GM19351 (cell line): ENCODE measurements around the gene GKN1.

Experiments
- ATAC-seq: cut with Tn5 transposase; IDR thresholded peaks from one replicate; pipeline ENCODE4 v1.9.1; 2021; ENCODE audit warnings: mild to moderate bottlenecking, moderate library complexity; ENCODE audit not compliant: unreplicated experiment

The GKN1 gene, protein sequence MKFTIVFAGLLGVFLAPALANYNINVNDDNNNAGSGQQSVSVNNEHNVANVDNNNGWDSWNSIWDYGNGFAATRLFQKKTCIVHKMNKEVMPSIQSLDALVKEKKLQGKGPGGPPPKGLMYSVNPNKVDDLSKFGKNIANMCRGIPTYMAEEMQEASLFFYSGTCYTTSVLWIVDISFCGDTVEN

GRCh38 chr2:68974251-68974650, at the start of gene GKN1:
Gene GKN1 (plus strand): TSS chr2:68974636. CDS start chr2:68974678, 42 bp downstream.
- ATAC-seq, result no peak

DNA sequence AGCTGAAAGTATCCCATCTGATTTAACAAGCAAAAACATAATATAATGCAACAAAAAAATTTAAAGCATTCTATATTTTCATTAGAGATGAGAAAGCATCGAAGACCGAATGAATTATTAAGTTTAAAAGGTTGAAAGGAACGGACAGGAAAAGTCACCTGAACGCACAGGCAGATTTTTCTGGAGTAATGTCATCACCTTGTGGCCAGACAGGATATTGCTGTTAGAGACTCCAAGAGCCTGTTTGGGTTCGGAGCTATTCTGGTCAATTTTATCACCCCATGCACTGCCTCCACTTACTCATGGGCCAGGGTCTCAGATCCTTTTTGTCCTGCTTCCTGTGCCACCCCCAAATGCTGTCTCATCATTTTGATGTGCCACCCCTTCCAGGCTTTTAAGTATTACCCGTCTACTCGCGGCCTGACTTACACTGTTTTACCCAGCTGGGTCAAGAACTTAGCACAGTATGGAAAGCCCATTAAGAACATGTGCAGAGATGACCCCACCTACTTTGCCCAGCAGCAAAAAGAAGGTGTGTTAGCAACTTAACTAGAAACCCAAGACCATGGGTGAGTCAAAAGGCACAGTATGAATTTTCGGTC, 49.0 kb upstream of the GKN1 start:
- ATAC-seq, result peak; percentile 73

- ATAC-seq, result no peak
Measured at GRCh38 chr2:68926796-68927195, 47.6 kb upstream of the GKN1 start.

DNA sequence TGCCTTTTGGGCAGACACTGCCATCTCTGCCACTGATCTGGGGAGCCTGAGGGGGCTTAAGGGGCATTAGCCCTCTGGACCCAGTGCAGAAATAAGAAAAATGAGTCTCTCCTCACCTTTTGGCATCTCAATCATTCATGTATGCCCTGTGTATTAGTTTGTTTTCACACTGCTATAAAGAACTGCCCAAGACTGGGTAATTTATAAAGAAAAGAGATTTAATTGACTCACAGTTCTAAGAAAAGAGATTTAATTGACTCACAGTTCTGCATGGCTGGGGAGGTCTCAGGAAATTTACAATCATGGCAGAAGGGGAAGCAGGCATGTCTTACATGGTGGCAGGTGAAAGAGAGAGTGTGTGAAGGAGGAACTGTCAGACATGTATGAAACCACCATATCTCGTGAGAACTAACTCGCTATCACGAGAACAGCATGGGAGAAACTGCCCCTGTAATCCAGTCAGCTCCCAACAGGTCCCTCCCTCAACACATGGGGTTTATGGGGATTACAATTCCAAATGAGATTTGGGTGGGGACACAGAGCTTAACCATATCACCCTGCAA, 43.2 kb upstream of the GKN1 start:
- no peak for ATAC-seq

DNA sequence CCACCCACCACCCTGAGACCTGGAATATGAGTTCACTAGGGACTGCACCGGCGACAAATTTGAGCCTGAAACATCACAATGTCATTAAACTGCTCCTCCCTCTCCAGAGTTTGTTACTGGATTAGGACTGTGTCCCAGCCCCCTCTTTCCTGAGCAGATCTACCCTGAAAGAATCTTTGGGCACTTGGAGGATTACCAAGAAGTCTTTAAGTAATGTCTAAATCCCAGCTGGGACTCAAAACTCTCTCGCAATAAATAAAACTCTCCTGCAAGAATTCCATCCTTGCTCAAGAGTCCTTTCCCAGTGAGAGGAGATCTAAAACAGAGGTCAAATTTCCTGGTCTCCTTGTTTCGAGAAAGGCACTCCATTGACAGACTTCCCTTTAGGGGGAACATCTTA, 42.6 kb upstream of the GKN1 start:
- ATAC-seq, result no peak

DNA sequence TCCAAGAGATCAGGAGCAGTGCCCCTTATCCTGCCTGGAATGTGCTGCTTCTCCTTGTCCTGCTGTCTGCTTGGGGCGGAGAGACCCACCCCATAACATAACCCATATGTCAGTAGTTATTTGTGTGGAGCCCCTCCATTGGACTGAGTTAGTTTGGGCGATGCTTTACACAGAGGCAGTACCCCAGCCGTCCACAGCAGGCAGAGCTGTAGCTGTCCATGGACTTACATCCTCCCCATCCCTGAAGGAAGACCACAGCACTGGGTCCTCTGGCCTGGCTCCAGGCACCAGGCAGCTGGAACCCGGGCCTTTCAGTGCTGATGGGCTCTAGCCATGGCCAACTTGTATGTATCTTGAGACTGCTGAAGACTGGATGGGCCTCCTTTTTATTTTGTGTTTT, 42.0 kb upstream of the GKN1 start:
- no peak for ATAC-seq

DNA sequence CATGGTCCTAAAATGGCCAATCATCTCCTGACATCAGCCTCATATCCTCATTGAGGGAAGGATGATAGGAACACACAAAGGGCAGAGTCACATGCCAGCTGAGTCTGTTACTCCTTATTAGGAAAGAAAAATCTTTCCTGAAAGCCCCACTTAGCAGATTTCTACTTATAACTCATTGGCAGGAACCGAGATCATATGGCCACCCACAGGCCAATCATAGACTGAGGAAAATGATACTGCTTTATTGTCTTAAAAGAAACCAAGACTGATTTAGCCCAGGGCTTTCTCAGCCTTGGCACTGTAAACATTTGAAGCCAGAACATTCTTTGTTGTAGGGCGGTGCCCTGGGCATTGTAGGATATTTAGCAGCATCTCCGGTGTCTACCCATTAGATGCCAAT, 40.4 kb upstream of the GKN1 start:
- no peak for ATAC-seq

DNA sequence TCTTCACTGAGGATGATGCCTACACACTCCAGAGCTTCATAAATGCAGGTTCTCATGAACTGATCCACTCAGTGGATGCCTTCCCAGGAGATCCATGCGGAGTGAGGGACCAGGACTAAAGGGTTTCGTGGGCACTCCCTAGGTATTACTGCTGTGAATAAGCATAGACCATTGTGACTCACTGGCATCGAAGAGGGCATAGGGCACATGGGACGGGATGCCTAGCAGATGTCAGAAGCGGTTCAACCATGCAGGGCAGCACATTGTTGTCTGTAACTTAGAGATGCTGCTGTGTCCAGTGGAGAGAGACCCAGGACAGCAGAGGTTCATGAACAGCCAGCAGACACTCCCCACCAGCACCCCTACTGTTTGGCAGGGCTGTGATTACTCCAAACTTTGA, 39.0 kb upstream of the GKN1 start:
- ATAC-seq, result no peak

- ATAC-seq, result no peak
Measured at GRCh38 chr2:68936427-68936826, 38.0 kb upstream of the GKN1 start.

- ATAC-seq, result no peak
Measured at GRCh38 chr2:68936889-68937288, 37.5 kb upstream of the GKN1 start.

GRCh38 chr2:68937346-68938055, 36.9 kb upstream of the GKN1 start:
- ATAC-seq, result no peak

GRCh38 chr2:68938938-68939337, 35.5 kb upstream of the GKN1 start:
- ATAC-seq, result no peak

DNA sequence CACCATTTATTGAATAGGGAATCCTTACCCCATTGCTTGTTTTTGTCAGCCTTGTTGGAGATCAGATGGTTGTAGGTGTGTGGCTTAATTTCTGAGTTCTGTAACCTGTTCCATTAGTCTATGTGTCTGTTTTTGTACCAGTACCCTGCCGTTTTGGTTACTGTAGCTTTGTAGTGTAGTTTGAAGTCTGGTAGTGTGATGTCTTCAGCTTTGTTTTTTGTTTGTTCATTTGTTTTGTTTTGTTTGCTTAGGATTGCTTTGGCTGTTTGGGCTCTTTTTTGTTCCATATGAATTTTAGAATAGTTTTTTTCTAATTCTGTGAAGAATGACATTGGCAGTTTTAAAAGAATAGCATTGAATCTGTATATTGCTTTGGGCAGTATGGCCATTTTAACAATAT, 34.5 kb upstream of the GKN1 start:
- ATAC-seq, result no peak

GRCh38 chr2:68940369-68940768, 34.1 kb upstream of the GKN1 start:
- ATAC-seq, result no peak

DNA sequence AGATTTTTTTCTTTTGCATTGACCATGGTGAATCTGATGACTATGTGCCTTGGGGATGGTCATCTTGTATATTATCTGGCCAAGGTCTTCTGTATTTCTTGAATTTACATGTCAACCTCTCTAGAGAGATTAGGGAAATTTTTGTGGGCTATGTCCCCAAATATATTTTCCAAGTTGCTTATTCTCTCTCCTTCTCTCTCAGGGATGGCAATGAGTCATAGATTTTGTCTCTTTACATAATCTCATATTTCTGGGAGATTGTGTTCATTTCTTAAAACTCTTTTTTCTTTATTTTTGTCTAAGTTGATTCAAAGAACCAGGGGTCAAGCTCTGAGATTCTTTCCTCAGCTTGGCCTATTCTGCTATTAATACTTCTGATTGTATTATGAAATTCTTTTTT, 31.6 kb upstream of the GKN1 start:
- ATAC-seq, result no peak

GRCh38 chr2:68943581-68944568, 30.6 kb upstream of the GKN1 start:
- ATAC-seq, result no peak

GRCh38 chr2:68946117-68946516, 28.3 kb upstream of the GKN1 start:
- no peak for ATAC-seq

- ATAC-seq, result no peak
Measured at GRCh38 chr2:68948710-68949109, 25.7 kb upstream of the GKN1 start.

- ATAC-seq, result no peak
Measured at GRCh38 chr2:68951899-68952298, 22.5 kb upstream of the GKN1 start.

DNA sequence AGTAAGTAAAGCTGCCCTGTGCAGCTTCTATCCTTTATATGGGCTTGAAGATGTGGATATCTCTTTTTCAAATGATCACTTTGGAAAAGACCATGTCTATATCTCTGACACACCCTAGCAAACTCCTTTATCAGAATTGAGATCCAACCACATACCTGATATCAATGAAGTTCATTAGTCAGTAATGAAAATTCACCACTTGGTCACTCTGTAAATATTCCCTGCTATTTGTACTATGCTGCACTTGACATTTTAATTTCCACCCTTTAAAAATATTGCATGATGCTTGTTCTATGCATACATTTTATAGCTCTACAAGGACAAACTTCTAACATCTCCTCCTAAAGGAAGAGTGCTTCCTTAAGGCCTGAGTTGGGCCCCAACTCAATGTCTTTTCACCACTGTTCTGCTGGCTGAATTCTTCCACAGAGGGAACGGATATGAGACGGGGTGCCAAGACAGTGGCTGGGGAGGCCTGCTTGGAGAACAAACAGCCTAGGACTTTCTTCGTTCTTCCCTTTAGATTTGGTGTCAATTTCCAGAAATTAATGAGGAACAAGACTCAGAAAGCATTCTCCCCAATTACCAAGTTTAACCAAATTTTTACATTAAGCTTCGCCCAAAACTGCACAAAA, 21.4 kb upstream of the GKN1 start, which contains the start of gene GKN2:
Gene GKN2, minus strand, starts transcription at position 7 of the 635 bp plus-strand sequence. CDS start 32 bp downstream, outside the sequence.
- ATAC-seq, result no peak
